Measurements from ENCODE around the gene MID1. TPM values are rescaled to one million over a fixed set of nuclear protein-coding genes. Genes with fewer than 3 reads are reported as not detected.

Gene MID1
- total RNA-seq, 1 donor from 2014 or later = 10.2 TPM

DNA sequence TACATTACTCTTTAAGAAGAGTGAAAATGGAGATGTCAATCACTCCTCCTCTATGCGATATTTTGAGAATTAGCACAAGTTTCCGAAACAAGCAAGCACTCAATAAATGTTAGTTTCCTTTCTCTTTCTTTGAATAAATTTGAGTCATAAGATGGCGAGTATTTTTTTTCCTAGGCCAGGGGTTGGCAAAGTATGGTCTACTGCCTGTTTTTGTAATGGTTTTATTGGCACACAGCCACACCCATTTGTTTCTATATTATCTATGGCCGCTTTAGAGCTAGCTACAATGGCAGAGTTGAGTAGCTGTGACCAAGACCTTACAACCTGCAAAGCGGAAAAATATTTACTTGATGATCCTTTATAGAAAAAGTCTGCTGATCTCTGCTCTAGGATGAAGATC lies 139.5 kb downstream of the MID1 start:
- no peak overlapping the region for H3K4me3 Mint-ChIP-seq (ENCODE audit: unreplicated experiment)
- peaks cover 18% of the 10 kb centered on the region for H3K9me3 Mint-ChIP-seq (ENCODE audit: unreplicated experiment)
- TF ChIP-seq, protein P1, sequence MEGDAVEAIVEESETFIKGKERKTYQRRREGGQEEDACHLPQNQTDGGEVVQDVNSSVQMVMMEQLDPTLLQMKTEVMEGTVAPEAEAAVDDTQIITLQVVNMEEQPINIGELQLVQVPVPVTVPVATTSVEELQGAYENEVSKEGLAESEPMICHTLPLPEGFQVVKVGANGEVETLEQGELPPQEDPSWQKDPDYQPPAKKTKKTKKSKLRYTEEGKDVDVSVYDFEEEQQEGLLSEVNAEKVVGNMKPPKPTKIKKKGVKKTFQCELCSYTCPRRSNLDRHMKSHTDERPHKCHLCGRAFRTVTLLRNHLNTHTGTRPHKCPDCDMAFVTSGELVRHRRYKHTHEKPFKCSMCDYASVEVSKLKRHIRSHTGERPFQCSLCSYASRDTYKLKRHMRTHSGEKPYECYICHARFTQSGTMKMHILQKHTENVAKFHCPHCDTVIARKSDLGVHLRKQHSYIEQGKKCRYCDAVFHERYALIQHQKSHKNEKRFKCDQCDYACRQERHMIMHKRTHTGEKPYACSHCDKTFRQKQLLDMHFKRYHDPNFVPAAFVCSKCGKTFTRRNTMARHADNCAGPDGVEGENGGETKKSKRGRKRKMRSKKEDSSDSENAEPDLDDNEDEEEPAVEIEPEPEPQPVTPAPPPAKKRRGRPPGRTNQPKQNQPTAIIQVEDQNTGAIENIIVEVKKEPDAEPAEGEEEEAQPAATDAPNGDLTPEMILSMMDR (IDR thresholded peaks at IDR 0.05) = no peak
- DNase-seq (ENCODE audit: extremely low spot score, unreplicated experiment) = no peak
- H3K27me3 Mint-ChIP-seq (ENCODE audit: unreplicated experiment) = no peaks in the 10 kb centered on the region
- no peak overlapping the region for H3K27ac Mint-ChIP-seq (ENCODE audit: unreplicated experiment)
- H3K36me3 Mint-ChIP-seq (ENCODE audit: unreplicated experiment) = peaks cover 7% of the 10 kb centered on the region
- H3K4me1 Mint-ChIP-seq (ENCODE audit: unreplicated experiment) = peaks cover 32% of the 10 kb centered on the region

DNA sequence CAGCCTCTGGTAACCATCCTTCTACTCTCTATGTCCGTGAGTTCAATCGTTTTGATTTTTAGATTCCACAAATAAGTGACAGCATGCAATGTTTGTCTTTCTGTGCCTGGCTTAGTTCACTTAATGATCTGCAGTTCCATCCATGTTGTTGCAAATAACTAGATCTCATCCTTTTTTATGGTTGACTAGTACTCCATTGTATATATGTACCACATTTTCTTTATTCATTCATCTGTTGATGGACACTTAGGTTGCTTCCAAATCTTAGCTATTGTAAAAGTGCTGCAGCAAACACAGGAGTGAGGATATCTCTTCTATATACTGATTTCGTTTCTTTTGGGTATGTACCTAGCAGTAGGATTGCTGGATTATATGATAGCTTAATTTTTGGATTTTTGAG lies 140.9 kb downstream of the MID1 start:
- peaks cover 19% of the 10 kb centered on the region for H3K9me3 Mint-ChIP-seq (ENCODE audit: unreplicated experiment)
- H3K27me3 Mint-ChIP-seq (ENCODE audit: unreplicated experiment) = no peaks in the 10 kb centered on the region
- DNase-seq (ENCODE audit: extremely low spot score, unreplicated experiment) = no peak
- peaks cover 30% of the 10 kb centered on the region for H3K4me1 Mint-ChIP-seq (ENCODE audit: unreplicated experiment)
- H3K27ac Mint-ChIP-seq (ENCODE audit: unreplicated experiment) = no peak overlapping the region
- TF ChIP-seq, protein P1 (IDR thresholded peaks at IDR 0.05) = no peak
- H3K36me3 Mint-ChIP-seq (ENCODE audit: unreplicated experiment) = peaks cover 8% of the 10 kb centered on the region
- no peak overlapping the region for H3K4me3 Mint-ChIP-seq (ENCODE audit: unreplicated experiment)

DNA sequence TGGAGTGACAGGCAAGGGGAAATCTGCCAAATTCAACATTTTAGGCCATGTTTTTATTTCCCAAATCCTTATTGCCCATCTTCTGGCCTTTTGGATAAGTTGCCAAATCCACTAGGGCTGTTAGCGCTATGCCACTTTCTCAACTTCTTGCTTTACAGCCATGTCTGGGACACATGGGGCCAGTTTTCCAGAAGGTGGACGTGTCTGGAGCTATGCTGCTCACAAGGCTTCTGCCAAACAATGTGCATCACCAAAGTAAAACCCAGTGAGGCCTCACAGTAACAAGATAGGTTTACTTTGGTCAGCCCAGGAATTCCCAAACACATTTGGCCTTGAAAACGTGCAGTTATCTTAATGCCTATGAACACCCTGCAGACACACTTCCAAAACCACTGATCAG lies 142.9 kb downstream of the MID1 start:
- H3K4me1 Mint-ChIP-seq (ENCODE audit: unreplicated experiment) = peaks cover 21% of the 10 kb centered on the region
- H3K27ac Mint-ChIP-seq (ENCODE audit: unreplicated experiment) = no peak overlapping the region
- DNase-seq (ENCODE audit: extremely low spot score, unreplicated experiment) = no peak
- no peak overlapping the region for H3K4me3 Mint-ChIP-seq (ENCODE audit: unreplicated experiment)
- peaks cover 21% of the 10 kb centered on the region for H3K9me3 Mint-ChIP-seq (ENCODE audit: unreplicated experiment)
- no peaks in the 10 kb centered on the region for H3K27me3 Mint-ChIP-seq (ENCODE audit: unreplicated experiment)
- TF ChIP-seq, protein P1 (IDR thresholded peaks at IDR 0.05) = no peak
- peaks cover 10% of the 10 kb centered on the region for H3K36me3 Mint-ChIP-seq (ENCODE audit: unreplicated experiment)

DNA sequence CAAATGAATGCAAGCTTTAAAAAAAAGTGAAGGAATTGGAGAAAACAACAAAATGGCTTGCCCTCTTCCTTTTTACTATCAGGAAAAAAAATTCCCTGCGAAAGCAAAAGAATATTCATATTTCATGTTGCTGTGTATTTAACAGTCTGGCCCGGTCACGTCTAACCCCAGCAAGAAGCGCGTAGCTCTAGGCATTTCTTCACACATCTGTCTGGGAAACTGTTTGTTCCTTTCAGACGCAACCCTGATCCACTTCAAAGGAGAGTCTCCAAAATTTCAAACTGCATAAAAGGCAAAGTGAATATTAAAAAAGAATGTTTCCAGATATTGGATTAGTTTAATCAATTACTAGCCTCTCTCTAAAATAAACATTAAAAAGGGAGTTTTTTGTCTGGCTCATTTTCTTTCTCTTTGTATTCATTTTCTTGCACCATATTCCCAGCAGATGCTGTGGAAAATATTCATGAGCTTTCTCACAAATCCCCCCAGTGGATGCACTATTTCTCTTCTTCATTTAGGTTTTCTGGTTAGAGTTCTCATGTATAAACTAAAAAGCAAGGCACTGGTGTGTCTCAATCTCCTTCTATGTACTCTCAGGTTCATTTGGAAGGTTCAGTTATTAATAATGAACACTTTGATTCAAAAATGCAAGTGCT lies 145.3 kb downstream of the MID1 start:
- DNase-seq (ENCODE audit: extremely low spot score, unreplicated experiment) = no peak
- peaks cover 26% of the 10 kb centered on the region for H3K4me1 Mint-ChIP-seq (ENCODE audit: unreplicated experiment)
- H3K27ac Mint-ChIP-seq (ENCODE audit: unreplicated experiment) = peak overlapping the region; percentile 56
- H3K9me3 Mint-ChIP-seq (ENCODE audit: unreplicated experiment) = peaks cover 30% of the 10 kb centered on the region
- H3K4me3 Mint-ChIP-seq (ENCODE audit: unreplicated experiment) = no peak overlapping the region
- TF ChIP-seq, protein P1 (IDR thresholded peaks at IDR 0.05) = no peak
- H3K27me3 Mint-ChIP-seq (ENCODE audit: unreplicated experiment) = no peaks in the 10 kb centered on the region
- peaks cover 8% of the 10 kb centered on the region for H3K36me3 Mint-ChIP-seq (ENCODE audit: unreplicated experiment)

DNA sequence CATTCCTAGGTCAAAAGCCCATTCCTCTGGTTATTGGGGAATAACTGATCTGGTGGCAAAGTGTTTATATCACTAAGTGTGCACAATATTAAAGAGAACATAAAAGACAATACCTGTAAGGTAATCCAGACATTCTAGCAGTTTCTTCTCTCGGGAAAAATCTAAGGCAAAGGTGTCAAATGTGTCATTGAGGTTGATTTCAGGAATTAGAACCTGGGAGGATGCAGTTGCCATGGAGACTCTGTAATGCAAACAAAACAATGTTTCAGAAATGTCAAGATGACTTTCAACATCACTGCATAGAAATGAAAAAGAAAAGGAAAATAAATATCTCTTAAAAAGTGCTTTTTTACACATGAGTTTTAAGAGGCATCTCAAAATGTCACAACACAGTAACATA lies 145.9 kb downstream of the MID1 start:
- peaks cover 5% of the 10 kb centered on the region for H3K36me3 Mint-ChIP-seq (ENCODE audit: unreplicated experiment)
- DNase-seq (ENCODE audit: extremely low spot score, unreplicated experiment) = no peak
- peaks cover 32% of the 10 kb centered on the region for H3K9me3 Mint-ChIP-seq (ENCODE audit: unreplicated experiment)
- H3K27ac Mint-ChIP-seq (ENCODE audit: unreplicated experiment) = peak overlapping the region; percentile 56
- no peaks in the 10 kb centered on the region for H3K27me3 Mint-ChIP-seq (ENCODE audit: unreplicated experiment)
- TF ChIP-seq, protein P1 (IDR thresholded peaks at IDR 0.05) = no peak
- no peak overlapping the region for H3K4me3 Mint-ChIP-seq (ENCODE audit: unreplicated experiment)
- H3K4me1 Mint-ChIP-seq (ENCODE audit: unreplicated experiment) = peaks cover 31% of the 10 kb centered on the region
